Endothelial cell of umbilical vein (primary cell): Measurements from ENCODE around the gene PILRB. TPM values are rescaled to one million over a fixed set of nuclear protein-coding genes. Genes with fewer than 3 reads are reported as not detected.

Experiments used
- BruUV-seq: library from RNA; stranded (reverse); fragments of 400-500 nt; replicated peaks from 2 replicates; lab custom pipeline; 2021; lab: Mats Ljungman, UMichigan
- CTCF ChIA-PET: fragments of 300-600, 350-600 bp; sonication (Branson Sonifier 250); formaldehyde crosslinking; loops from one replicate; lab custom pipeline; 2021; ENCODE audit warnings: antibody characterized with exemption, inconsistent platforms; lab: Charles Lee
- POLR2A ChIA-PET: fragments of 300-600, 350-600 bp; sonication (Branson Sonifier 250); formaldehyde crosslinking; loops from one replicate; lab custom pipeline; 2021; ENCODE audit warnings: antibody characterized with exemption, inconsistent platforms; lab: Charles Lee
- DNase-seq: peaks from one replicate; pipeline ENCODE4 v3.0.0-alpha.2; 2011; ENCODE audit warnings: low read depth, low spot score
- FAIRE-seq: peaks from 2 replicates; lab custom pipeline; 2011; peaks lifted over from hg19 to GRCh38; lab: Jason Lieb, UNC
- H2AFZ ChIP-seq: 2 replicates; pipeline ENCODE4 v1.6.0; 2012; ENCODE audit warnings: low read depth, low read length, control low read depth, inconsistent platforms
- H3K27ac ChIP-seq: 2 replicates; pipeline ENCODE4 v1.5.1; 2011; ENCODE audit warnings: low read depth, mild to moderate bottlenecking, control low read depth, low read length, moderate library complexity; ENCODE audit not compliant: insufficient read depth
- H3K27me3 ChIP-seq, 2 experiments: 2 replicates each; pipeline versions ENCODE4 v1.6.0 to v1.6.1; 2011; ENCODE audit warnings: low read length in 2 of 2, mixed read lengths in 1 of 2; ENCODE audit not compliant: control insufficient read depth in 2 of 2, insufficient read depth in 2 of 2
- H3K36me3 ChIP-seq, 2 experiments: 2 replicates in 1 of 2; 3 replicates in 1 of 2; pipeline ENCODE4 v1.5.1; 2011; ENCODE audit warnings: low read length in 2 of 2, mild to moderate bottlenecking in 1 of 2, moderate library complexity in 1 of 2; ENCODE audit not compliant: control insufficient read depth in 2 of 2, insufficient read depth in 2 of 2; ENCODE audit errors: extremely low read depth in 1 of 2
- H3K4me1 ChIP-seq: 3 replicates; pipeline ENCODE4 v1.5.1; 2011; ENCODE audit warnings: mild to moderate bottlenecking, low read length; ENCODE audit not compliant: control insufficient read depth, insufficient read depth; ENCODE audit errors: extremely low read depth
- H3K4me2 ChIP-seq: 2 replicates; pipeline ENCODE4 v1.6.1; 2011; ENCODE audit warnings: low read length, control low read depth, mixed read lengths; ENCODE audit not compliant: insufficient read depth
- H3K4me3 ChIP-seq, 3 experiments: fragments of 200-600 bp in 1 of 3; sonication (generic), shearing (Covaris generic) in 1 of 3; replicated peaks in 1 of 3; 2 replicates each; pipeline ENCODE4 v1.5.1; 2011 to 2016; ENCODE audit warnings: control low read depth in 3 of 3, low read length in 3 of 3, mild to moderate bottlenecking in 2 of 3, inconsistent platforms in 1 of 3, low read depth in 1 of 3, moderate library complexity in 1 of 3; ENCODE audit not compliant: insufficient read depth in 1 of 3
- H3K79me2 ChIP-seq: 2 replicates; pipeline ENCODE4 v1.6.0; 2012; ENCODE audit warnings: low read length, inconsistent platforms; ENCODE audit not compliant: control insufficient read depth, insufficient read depth
- H3K9ac ChIP-seq: replicated peaks from 2 replicates; pipeline ENCODE3; 2011; ENCODE audit warnings: low read length, control low read depth; ENCODE audit not compliant: insufficient read depth; ENCODE audit errors: extremely low read depth
- H3K9me1 ChIP-seq: replicated peaks from 3 replicates; pipeline ENCODE4 v1.6.0; 2011; ENCODE audit warnings: mild to moderate bottlenecking, low read length; ENCODE audit not compliant: control insufficient read depth, insufficient read depth; ENCODE audit errors: extremely low read depth
- H3K9me3 ChIP-seq: replicated peaks from 2 replicates; pipeline ENCODE4 v1.5.1; 2012; ENCODE audit warnings: low read length, inconsistent platforms; ENCODE audit not compliant: control insufficient read depth, insufficient read depth
- H4K20me1 ChIP-seq: replicated peaks from 2 replicates; pipeline ENCODE3; 2011; ENCODE audit warnings: mild to moderate bottlenecking, low read length; ENCODE audit not compliant: control insufficient read depth, insufficient read depth; ENCODE audit errors: extremely low read depth
- CTCF ChIP-seq, 2 donors: IDR thresholded peaks; 1 replicate in 1 of 2; 2 replicates in 1 of 2; pipeline ENCODE4 v1.5.1; 2011; ENCODE audit warnings: low read length in 2 of 2, mild to moderate bottlenecking in 2 of 2, moderate library complexity in 2 of 2, control low read depth in 1 of 2, inconsistent platforms in 1 of 2, low read depth in 1 of 2; ENCODE audit not compliant: insufficient read depth in 1 of 2; ENCODE audit errors: extremely low read depth in 1 of 2
- EZH2 ChIP-seq: IDR thresholded peaks from 2 replicates; pipeline ENCODE4 v1.6.1; 2012; ENCODE audit warnings: borderline replicate concordance, low read depth, mild to moderate bottlenecking, moderate library complexity, low read length, inconsistent platforms; ENCODE audit not compliant: severe bottlenecking
- FOS ChIP-seq: IDR thresholded peaks from 2 replicates; pipeline ENCODE4 v1.6.1; 2011; ENCODE audit warnings: mild to moderate bottlenecking, low read length, moderate library complexity, borderline replicate concordance; ENCODE audit not compliant: insufficient read depth
- GATA2 ChIP-seq: IDR thresholded peaks from 2 replicates; pipeline ENCODE4 v1.7.0; 2011; ENCODE audit warnings: low read depth, mild to moderate bottlenecking, moderate library complexity, mixed read lengths, low read length; ENCODE audit not compliant: insufficient read length, insufficient read depth
- JUN ChIP-seq: IDR thresholded peaks from 2 replicates; pipeline ENCODE4 v1.6.1; 2011; ENCODE audit warnings: borderline replicate concordance, low read depth; ENCODE audit not compliant: insufficient read length, insufficient read depth
- MAX ChIP-seq: IDR thresholded peaks from 2 replicates; pipeline ENCODE4 v1.6.1; 2011; ENCODE audit not compliant: insufficient read depth, insufficient read length
- MYC ChIP-seq: IDR thresholded peaks from one replicate; pipeline ENCODE4 v1.6.1; 2011; ENCODE audit warnings: mild to moderate bottlenecking, low read depth, low read length
- POLR2A ChIP-seq: IDR thresholded peaks from 2 replicates; pipeline ENCODE4 v1.6.1; 2012; ENCODE audit warnings: low read depth, mild to moderate bottlenecking, control low read depth, low read length
- POLR2AphosphoS5 ChIP-seq: IDR thresholded peaks from 2 replicates; pipeline ENCODE4 v1.6.1; 2012; ENCODE audit warnings: low read depth, mild to moderate bottlenecking, control low read depth, low read length, moderate library complexity; ENCODE audit not compliant: insufficient read depth
- dilution Hi-C: fragments of 300-500 bp; cut with MboI; formaldehyde crosslinking; loops from one replicate; pipeline ENCODE4 v1.15.0; 2019; ENCODE audit warnings: low sequenced_read_pairs; ENCODE audit not compliant: extremely low pct_ligation_motif_present
- intact Hi-C: fragments of 100-400 bp; cut with micrococcal nuclease; formaldehyde crosslinking; loops from one replicate; pipeline ENCODE4 v1.10.0; 2022
- polyA plus RNA-seq, 4 experiments: library from polyadenylated mRNA; depleted of rRNA in 3 of 4; stranded (reverse) in 3 of 4; unstranded in 1 of 4; fragments of >200 nt; gene quantifications; 2 replicates each; pipeline versions ENCODE4 v1.2.1 to v1.2.3, GENCODE V29; 2011 to 2012; ENCODE audit warnings: missing spikeins in 1 of 4
- total RNA-seq: library from RNA; stranded (reverse); gene quantifications from 2 replicates; pipeline ENCODE4 v1.2.3, GENCODE V29; 2021

The PILRB gene
- total and polyA plus RNA-seq, 2 donors (not counting 3 experiments of a cell fraction or from before 2014, with no cell fraction given): 42.5 to 45.2 TPM

GRCh38 chr7:100397315-100398081 is 39.6 kb downstream of the PILRB start:
- no peak overlapping the region for H3K9ac ChIP-seq
- no peaks in the 10 kb centered on the region for H3K36me3 ChIP-seq
- H3K79me2 ChIP-seq: no peaks in the 10 kb centered on the region
- no peak overlapping the region for H3K4me3 ChIP-seq
- DNase-seq (no peak), FAIRE-seq (no peak)
- no peak overlapping the region for H2AFZ ChIP-seq
- intact Hi-C loops (no loop called here), dilution Hi-C loops (no loop called here)
- BruUV-seq: no TSS peak
- no peak overlapping the region for H3K27ac ChIP-seq
- H3K4me1 ChIP-seq: no peaks in the 10 kb centered on the region
- H3K9me3 ChIP-seq: no peaks in the 10 kb centered on the region
- H4K20me1 ChIP-seq: no peaks in the 10 kb centered on the region
- ChIA-PET CTCF (interaction anchor here (2.2 kb wide), 1 partner anchor 10 kb away, joined by 10 read pairs; no protein-coding TSS in a partner anchor), POLR2A (no interaction called here)
- H3K9me1 ChIP-seq: no peaks in the 10 kb centered on the region
- TF ChIP-seq CTCF (IDR thresholded peaks at IDR 0.05; ENCODE audit: extremely low read depth in 1 of 2, insufficient read depth in 1 of 2, low read depth in 1 of 2, low read length in 2 of 2) (no peak), MYC (no peak), JUN (no peak), POLR2AphosphoS5 (no peak), FOS (no peak), EZH2 (no peak), GATA2 (no peak), POLR2A (no peak), MAX (no peak)
- H3K27me3 ChIP-seq: peaks cover 2 to 10% of the 10 kb centered on the region in 2 experiments
- no peak overlapping the region for H3K4me2 ChIP-seq
